Right atrium auricular region (tissue), 2 donors: ENCODE data around the gene OR1K1. TPM values are rescaled to one million over a fixed set of nuclear protein-coding genes. Genes with fewer than 3 reads are reported as not detected.
"Not testable (repeated sequence)": the region's sequence is repeated elsewhere in the genome, so short reads cannot be mapped to it uniquely, and the experiment has no call there.

Source experiments
- DNase-seq: peaks from one replicate; pipeline ENCODE4 v3.0.0-alpha.2; 2019; ENCODE audit warnings: low spot score
- H3K27ac ChIP-seq, 2 donors: fragments of 200-600 bp; sonication (generic); 1 replicate in 1 of 2; 2 replicates in 1 of 2; pipeline ENCODE4 v1.5.1; 2016 to 2019
- H3K27me3 ChIP-seq, 2 donors: fragments of 200-600 bp; sonication (generic); one replicate each; pipeline versions ENCODE4 v1.5.1 to v1.6.0; 2017 to 2019
- H3K36me3 ChIP-seq: fragments of 200-600 bp; sonication (generic); one replicate; pipeline ENCODE4 v1.5.1; 2016
- H3K4me1 ChIP-seq, 2 donors: fragments of 200-600 bp; sonication (generic); one replicate each; pipeline versions ENCODE4 v1.5.1 to v1.6.0; 2017 to 2019
- H3K4me3 ChIP-seq, 2 donors: fragments of 200-600 bp; sonication (generic); 1 replicate in 1 of 2; 2 replicates in 1 of 2; pipeline ENCODE4 v1.5.1; 2017 to 2019; ENCODE audit warnings: mild to moderate bottlenecking in 1 of 2, moderate library complexity in 1 of 2
- H3K9me3 ChIP-seq, 2 donors: fragments of 200-600 bp; sonication (generic); one replicate each; pipeline ENCODE4 v1.5.1; 2019
- total RNA-seq, 2 donors: library from RNA; depleted of rRNA; stranded (reverse); fragments of >200 nt; gene quantifications; one replicate each; pipeline ENCODE4 v1.1.0, GENCODE V29; 2016
- TF ChIP-seq, protein P1 (sequence below), 2 donors: fragments of 200-600 bp; sonication (generic); IDR thresholded peaks; one replicate each; pipeline ENCODE4 v1.5.1; 2019; ENCODE audit warnings: antibody characterized with exemption in 2 of 2

The OR1K1 gene
- total RNA-seq, 2 donors from 2014 or later = not detected

DNA sequence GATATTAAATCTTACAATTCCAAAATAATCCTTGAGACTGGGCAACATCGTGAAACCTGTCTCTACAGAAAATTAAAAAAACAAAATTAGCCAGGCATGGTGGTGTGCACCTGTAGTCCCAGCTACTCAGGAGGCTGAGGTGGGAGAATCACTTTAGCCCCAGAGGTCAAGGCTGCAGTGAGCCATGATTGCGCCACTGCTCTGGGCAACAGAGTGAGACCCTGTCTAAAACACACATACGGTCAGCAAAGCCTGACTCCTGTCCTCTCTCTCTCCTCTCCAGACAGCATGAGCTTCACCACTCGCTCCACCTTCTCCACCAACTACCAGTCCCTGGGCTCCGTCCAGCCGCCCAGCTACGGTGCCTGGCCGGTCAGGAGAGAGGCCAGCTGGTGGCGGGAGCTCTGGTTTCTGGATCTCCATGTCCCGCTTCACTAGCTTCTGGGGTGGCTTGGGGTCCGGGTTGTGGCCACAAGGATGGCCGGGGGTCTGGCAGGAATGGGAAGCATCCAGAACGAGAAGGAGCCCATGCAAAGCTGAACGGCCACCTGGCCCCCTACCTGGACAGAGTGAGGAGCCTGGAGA lies 37.4 kb downstream of the OR1K1 start:
- H3K9me3 ChIP-seq = no peaks in the 10 kb centered on the region
- H3K36me3 ChIP-seq = no peaks in the 10 kb centered on the region
- H3K27ac ChIP-seq = no peak overlapping the region
- TF ChIP-seq, protein P1, sequence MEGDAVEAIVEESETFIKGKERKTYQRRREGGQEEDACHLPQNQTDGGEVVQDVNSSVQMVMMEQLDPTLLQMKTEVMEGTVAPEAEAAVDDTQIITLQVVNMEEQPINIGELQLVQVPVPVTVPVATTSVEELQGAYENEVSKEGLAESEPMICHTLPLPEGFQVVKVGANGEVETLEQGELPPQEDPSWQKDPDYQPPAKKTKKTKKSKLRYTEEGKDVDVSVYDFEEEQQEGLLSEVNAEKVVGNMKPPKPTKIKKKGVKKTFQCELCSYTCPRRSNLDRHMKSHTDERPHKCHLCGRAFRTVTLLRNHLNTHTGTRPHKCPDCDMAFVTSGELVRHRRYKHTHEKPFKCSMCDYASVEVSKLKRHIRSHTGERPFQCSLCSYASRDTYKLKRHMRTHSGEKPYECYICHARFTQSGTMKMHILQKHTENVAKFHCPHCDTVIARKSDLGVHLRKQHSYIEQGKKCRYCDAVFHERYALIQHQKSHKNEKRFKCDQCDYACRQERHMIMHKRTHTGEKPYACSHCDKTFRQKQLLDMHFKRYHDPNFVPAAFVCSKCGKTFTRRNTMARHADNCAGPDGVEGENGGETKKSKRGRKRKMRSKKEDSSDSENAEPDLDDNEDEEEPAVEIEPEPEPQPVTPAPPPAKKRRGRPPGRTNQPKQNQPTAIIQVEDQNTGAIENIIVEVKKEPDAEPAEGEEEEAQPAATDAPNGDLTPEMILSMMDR (IDR thresholded peaks at IDR 0.05) = no peak
- H3K4me1 ChIP-seq = no peaks in the 10 kb centered on the region
- H3K27me3 ChIP-seq = no peaks in the 10 kb centered on the region
- DNase-seq = no peak
- H3K4me3 ChIP-seq = no peak overlapping the region

DNA sequence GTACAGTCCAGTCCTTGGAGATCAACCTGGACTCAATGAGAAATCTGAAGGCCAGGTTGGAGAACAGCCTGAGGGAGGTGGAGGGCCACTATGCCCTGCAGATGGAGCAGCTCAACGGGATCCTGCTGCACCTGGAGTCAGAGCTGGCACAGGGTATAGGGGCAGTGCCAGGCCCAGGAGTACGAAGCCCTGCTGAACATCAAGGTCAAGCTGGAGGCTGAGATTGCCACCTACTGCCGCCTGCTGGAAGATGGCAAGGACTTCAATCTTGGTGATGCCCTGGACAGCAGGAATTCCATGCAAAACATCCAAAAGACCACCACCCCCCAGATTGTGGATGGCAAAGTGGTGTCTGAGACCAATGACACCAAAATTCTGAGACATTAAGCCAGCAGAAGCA lies 38.5 kb downstream of the OR1K1 start:
- H3K4me1 ChIP-seq, H3K36me3 ChIP-seq, H3K9me3 ChIP-seq, H3K27ac ChIP-seq, H3K27me3 ChIP-seq, H3K4me3 ChIP-seq, DNase-seq: not testable (repeated sequence)

DNA sequence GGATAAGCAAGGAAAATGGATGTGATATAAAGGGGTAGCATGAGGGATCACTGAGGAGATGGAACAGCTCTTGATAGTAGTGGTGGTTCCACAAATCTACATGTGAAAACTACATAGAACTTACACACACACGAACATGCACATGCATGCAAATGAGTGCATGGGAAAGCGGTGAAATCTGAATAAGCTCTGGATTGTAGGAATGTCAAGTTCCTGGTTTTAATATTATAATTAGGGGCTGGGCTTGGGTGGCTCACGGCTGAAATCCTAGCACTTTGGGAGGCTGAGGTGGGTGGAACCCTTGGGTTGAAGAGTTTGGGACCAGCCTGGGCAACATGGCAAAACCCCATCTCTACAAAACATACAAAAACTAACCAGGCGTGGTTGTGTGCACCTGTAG lies 41.6 kb downstream of the OR1K1 start:
- no peak overlapping the region for H3K4me3 ChIP-seq
- H3K9me3 ChIP-seq = no peaks in the 10 kb centered on the region
- H3K36me3 ChIP-seq = no peaks in the 10 kb centered on the region
- H3K27ac ChIP-seq = no peak overlapping the region
- TF ChIP-seq, protein P1 (IDR thresholded peaks at IDR 0.05) = no peak
- no peak for DNase-seq
- H3K27me3 ChIP-seq = no peaks in the 10 kb centered on the region
- H3K4me1 ChIP-seq = no peaks in the 10 kb centered on the region

DNA sequence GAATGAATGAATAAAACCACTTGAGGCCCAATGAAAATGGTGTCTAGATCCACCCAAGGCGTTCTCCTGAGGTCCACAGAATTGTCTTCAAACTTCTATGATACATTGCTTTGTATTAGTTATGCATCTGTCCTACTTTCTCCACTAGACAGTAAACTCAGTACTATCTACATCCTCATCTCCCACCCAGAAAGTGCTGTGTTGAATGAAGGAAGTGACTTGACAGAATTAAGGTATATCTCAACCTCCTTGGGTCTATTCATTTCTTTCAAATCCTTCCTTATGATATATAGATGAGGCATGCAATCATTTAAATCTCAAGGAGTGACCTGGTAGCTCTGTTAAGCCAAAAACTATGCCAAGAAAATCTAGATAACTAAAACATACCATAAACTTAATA lies 44.2 kb downstream of the OR1K1 start:
- DNase-seq = no peak
- Histone ChIP-seq H3K27me3 (no peaks in the 10 kb centered on the region), H3K4me1 (no peaks in the 10 kb centered on the region), H3K9me3 (no peaks in the 10 kb centered on the region), H3K36me3 (peaks cover 9% of the 10 kb centered on the region), H3K27ac (no peak overlapping the region), H3K4me3 (no peak overlapping the region)
- TF ChIP-seq, protein P1 (IDR thresholded peaks at IDR 0.05) = no peak

DNA sequence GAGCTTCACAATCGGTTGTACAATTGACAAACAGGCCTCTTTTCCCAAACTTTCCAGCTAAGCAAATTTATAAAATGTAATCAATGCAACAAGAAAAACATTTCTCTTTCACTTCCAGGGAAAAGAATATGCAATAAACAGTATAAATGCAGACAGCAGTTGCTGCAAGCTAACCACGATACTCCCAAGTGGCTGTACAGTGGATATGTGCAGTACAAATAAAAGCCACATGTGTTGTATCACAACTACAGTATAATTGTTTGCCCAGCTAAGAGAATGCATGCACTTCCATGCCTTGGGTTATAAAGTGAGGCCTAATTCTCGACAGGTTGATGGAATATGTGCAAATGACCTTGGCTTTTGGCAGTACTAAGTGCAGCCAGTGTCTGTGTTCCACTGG lies 45.2 kb downstream of the OR1K1 start:
- Histone ChIP-seq H3K9me3 (no peaks in the 10 kb centered on the region), H3K4me3 (no peak overlapping the region), H3K27me3 (no peaks in the 10 kb centered on the region), H3K4me1 (no peaks in the 10 kb centered on the region), H3K27ac (no peak overlapping the region), H3K36me3 (peaks cover 19% of the 10 kb centered on the region)
- DNase-seq = no peak
- TF ChIP-seq, protein P1 (IDR thresholded peaks at IDR 0.05) = no peak

DNA sequence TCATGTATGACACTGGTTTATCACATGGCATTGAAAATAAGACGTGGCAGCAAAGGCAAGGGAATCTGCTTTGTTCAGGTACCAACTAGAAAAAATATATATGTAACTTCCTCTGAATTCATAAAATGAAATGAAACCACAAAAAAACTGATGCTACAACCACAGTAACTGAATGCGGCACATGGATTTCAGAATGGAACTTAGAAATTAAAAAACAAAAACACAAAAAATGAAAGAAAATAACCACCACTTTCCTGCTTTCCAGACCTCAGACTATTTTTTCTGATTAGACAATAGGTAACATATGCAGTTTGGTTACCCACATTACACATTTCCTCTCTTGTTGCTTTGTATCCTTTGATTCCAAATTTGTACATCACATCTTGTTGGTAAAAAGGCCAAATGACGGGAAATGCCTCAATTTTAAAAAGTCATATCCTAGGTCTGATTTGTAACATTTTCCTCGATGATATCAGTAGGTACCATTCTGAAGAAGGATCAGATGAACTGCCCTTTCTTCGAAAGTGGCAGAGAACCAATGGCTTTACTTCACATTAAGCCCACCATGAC lies 46.5 kb downstream of the OR1K1 start:
- TF ChIP-seq, protein P1 (IDR thresholded peaks at IDR 0.05) = no peak
- Histone ChIP-seq H3K9me3 (no peaks in the 10 kb centered on the region), H3K4me3 (no peak overlapping the region), H3K27ac (no peak overlapping the region), H3K27me3 (no peaks in the 10 kb centered on the region), H3K36me3 (peaks cover 29% of the 10 kb centered on the region), H3K4me1 (no peaks in the 10 kb centered on the region)
- no peak for DNase-seq
